AG10803 (cell line): ENCODE results near the gene ETS1.

Source experiments
- DNase-seq: peaks from one replicate; pipeline ENCODE4 v3.0.0; 2010; ENCODE audit warnings: low read depth
- H3K4me3 ChIP-seq: 2 replicates; pipeline ENCODE4 v1.5.1; 2011; ENCODE audit warnings: mild to moderate bottlenecking, low read length, control low read depth
- TF ChIP-seq, protein P1 (sequence below): conservative IDR thresholded peaks from 2 replicates; pipeline ENCODE4 v1.5.1; 2011; ENCODE audit warnings: mild to moderate bottlenecking, low read length, control low read depth, inconsistent platforms

ETS1 gene

DNA sequence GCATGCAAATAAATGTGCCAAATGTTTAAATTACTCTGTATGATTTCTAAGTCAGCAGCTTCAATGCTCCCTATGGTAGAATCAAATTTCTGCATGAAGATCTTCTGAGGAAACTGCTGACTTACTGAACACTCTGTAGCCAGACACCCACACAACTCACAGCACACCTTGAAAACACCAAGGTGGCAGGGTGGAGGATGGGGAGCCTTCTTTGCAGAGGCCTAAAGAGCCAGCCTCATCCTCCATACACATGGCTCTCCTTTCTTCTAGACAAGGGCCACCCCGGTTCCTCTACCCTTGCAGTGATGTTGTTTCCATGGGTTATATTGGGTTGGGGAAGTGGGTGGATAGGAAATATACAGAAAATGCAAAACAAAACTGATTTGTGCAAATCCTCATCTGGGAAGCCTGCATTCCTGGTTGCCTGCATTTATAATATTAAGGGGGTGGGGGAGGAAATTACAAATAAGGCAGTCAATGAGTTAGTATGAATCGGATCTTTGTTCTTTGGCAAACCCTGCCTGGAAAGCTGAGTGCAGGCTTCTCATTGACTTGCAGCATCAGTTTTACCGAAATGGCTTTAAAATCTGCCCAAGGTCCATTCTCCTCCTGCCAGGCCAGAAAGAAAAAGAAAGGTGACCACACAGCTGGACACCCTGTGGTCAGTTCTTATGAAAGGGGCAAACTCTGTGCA lies 15.8 kb upstream of the ETS1 start:
- no peak for DNase-seq
- TF ChIP-seq, protein P1, sequence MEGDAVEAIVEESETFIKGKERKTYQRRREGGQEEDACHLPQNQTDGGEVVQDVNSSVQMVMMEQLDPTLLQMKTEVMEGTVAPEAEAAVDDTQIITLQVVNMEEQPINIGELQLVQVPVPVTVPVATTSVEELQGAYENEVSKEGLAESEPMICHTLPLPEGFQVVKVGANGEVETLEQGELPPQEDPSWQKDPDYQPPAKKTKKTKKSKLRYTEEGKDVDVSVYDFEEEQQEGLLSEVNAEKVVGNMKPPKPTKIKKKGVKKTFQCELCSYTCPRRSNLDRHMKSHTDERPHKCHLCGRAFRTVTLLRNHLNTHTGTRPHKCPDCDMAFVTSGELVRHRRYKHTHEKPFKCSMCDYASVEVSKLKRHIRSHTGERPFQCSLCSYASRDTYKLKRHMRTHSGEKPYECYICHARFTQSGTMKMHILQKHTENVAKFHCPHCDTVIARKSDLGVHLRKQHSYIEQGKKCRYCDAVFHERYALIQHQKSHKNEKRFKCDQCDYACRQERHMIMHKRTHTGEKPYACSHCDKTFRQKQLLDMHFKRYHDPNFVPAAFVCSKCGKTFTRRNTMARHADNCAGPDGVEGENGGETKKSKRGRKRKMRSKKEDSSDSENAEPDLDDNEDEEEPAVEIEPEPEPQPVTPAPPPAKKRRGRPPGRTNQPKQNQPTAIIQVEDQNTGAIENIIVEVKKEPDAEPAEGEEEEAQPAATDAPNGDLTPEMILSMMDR = no peak
- H3K4me3 ChIP-seq = no peak overlapping the region

- TF ChIP-seq, protein P1 = no peak
- H3K4me3 ChIP-seq = no peak overlapping the region
- DNase-seq = peak; percentile 14
These were observed 12.4 kb upstream of the ETS1 start for GRCh38 chr11:128599729-128600128.

DNA sequence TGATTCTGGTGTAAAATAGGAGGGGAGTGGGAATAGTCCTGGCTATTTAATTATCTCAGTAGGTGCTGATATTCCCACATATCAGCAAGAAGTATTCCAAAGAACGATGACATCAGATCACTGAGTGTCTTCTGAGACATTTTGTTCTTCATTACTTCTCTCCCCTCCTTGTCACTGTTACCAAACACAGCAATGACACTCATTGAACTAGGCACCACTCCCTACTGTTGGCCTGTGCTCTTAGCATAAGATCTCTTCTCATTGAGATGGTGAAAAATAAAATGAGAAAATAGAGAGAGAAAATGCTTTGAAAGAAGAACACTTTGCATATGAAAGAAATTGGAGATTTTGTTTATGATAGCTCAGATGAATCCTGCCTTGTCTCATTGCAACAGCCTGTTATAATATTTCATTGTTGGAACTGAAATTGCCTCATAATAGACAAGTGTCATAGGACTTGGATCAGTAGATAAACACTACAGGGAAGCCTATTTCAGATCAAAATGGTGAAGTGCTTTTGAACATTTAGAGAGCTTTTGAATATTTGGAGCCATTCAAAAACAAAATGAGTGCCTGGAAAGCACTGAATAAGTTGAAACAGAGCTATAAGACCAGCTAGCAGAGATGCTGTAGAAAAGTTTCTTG lies 11.3 kb upstream of the ETS1 start:
- TF ChIP-seq, protein P1 = no peak
- DNase-seq = no peak
- no peak overlapping the region for H3K4me3 ChIP-seq

DNA sequence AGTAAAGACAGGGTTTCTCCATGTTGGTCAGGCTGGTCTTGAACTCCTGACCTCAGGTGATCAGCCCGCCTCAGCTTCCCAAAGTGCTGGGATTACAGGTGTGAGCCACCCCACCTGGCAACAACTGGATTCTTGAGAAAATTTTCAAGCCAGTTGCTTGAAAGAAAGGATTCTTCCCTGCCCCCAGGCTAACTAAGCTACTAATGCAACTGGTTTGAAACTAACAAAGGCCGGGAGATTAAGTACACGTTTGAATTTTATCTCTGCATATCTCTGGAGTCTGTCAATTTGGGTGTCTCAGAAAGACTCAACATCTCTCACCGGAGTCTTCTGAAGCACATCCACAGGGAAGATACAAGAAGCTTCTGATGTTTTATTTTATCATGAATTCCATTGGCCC lies 10.7 kb upstream of the ETS1 start:
- no peak overlapping the region for H3K4me3 ChIP-seq
- TF ChIP-seq, protein P1 = no peak
- DNase-seq = no peak

GRCh38 chr11:128597209-128597608 lies 9.9 kb upstream of the ETS1 start:
- TF ChIP-seq, protein P1 = no peak
- H3K4me3 ChIP-seq = no peak overlapping the region
- no peak for DNase-seq

GRCh38 chr11:128596250-128596649 lies 8.9 kb upstream of the ETS1 start:
- no peak overlapping the region for H3K4me3 ChIP-seq
- no peak for DNase-seq
- TF ChIP-seq, protein P1 = no peak

DNA sequence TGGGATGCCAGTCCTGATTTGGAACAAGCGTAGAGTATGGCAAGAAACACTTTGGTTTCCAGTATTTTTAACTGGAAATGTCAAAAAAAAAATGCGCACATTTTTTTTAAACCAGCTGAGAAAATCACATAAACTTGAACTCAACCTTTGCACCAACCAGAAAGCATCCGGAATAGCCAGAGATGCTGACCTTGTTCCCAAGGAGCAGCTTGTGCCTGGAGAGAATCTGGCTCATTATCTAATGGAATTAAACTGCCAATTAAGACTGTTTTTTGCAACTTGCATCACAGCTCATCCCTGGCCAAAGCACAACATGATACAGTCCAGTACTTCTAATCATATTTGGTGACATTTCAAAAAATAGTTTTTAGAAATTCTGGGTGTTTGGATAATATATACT lies 8.4 kb upstream of the ETS1 start:
- no peak overlapping the region for H3K4me3 ChIP-seq
- TF ChIP-seq, protein P1 = no peak
- no peak for DNase-seq
